AG09309 (cell line): ENCODE measurements around the gene CEND1.

Experiments
- DNase-seq: peaks from one replicate; pipeline ENCODE4 v3.0.0-alpha.2; 2010; ENCODE audit warnings: low read depth
- H3K4me3 ChIP-seq: 2 replicates; pipeline ENCODE4 v1.5.1; 2011; ENCODE audit warnings: mild to moderate bottlenecking, low read depth, low read length, moderate library complexity; ENCODE audit not compliant: control insufficient read depth
- TF ChIP-seq, protein P1 (sequence below): IDR thresholded peaks from 2 replicates; pipeline ENCODE4 v1.5.1; 2011; ENCODE audit warnings: mild to moderate bottlenecking, low read depth, low read length, inconsistent platforms; ENCODE audit not compliant: insufficient read depth, control insufficient read depth; ENCODE audit errors: missing control alignments

CEND1 gene

DNA sequence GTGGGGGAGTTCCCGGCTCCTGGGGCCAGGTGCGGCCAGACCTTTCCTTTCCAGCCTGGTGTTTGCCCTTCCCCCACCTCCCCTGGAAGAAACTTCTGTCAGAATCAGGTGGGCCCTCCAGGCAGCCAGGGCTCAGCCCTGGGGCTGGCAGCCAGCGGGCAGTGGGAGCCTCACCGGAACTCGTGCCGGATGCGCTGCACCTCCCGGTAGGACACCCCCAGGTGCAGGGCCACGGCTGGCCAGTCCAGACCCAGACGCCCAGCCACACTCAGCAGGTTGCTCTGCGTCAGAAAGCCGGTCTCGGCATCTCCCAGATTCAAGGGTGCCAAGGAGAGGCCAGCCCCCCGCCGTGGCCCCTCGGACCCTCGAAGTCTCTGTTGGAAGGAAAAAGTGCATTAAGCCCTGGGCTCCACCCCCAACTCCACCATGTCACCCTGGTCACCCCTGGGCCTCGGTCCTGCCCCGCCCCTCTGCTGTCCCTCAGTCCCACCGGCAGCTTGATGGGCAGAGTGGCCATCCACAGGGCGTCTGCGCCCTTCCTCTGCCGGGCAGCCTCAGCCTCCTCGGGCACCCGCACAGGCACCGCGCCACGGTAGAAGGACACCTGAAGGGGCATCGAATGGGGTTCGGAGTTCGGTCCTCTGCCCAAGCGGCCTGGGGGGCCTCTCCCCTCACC is 9.9 kb upstream of the CEND1 start:
- DNase-seq = no peak
- TF ChIP-seq, protein P1, sequence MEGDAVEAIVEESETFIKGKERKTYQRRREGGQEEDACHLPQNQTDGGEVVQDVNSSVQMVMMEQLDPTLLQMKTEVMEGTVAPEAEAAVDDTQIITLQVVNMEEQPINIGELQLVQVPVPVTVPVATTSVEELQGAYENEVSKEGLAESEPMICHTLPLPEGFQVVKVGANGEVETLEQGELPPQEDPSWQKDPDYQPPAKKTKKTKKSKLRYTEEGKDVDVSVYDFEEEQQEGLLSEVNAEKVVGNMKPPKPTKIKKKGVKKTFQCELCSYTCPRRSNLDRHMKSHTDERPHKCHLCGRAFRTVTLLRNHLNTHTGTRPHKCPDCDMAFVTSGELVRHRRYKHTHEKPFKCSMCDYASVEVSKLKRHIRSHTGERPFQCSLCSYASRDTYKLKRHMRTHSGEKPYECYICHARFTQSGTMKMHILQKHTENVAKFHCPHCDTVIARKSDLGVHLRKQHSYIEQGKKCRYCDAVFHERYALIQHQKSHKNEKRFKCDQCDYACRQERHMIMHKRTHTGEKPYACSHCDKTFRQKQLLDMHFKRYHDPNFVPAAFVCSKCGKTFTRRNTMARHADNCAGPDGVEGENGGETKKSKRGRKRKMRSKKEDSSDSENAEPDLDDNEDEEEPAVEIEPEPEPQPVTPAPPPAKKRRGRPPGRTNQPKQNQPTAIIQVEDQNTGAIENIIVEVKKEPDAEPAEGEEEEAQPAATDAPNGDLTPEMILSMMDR = no peak
- H3K4me3 ChIP-seq = no peak overlapping the region

DNA sequence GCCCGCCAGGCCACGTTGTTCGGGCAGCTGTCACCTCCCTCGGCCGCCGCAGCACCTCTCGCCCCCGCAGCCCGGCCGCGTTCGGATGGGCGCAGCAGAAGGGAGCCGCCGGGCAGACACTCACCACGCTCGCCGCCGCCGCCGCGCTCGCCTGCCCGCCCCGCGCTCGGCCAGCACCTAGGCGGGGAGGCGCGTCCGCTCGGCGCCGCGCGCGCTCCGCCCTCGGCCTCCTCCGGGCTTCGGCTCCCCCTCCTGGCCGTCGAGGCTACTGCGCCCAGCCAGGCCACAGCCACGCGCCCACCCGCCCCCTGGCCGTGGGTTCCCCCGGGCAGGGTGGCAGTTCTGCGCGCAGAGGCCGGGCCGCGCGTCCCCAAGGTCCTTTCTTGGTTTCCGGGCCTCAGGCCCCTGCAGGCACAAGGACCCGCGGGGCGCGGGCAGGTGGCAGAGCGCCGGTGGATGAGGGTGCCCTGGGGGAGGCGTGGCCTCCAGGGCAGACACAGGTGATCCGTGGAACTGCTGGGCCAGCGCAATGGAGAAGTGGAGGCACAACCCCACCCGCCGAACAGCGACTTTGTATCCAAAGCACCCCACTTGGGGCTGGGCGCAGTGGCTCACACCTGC is 8.3 kb upstream of the CEND1 start, which contains the start of gene SLC25A22:
Gene SLC25A22 (minus strand): TSS at position 189 of the 621 bp plus-strand sequence. CDS start 3,275 bp downstream, outside the sequence.
- DNase-seq = no peak
- peak within 1 kb of the TSS; percentile 77 for H3K4me3 ChIP-seq
- TF ChIP-seq, protein P1 = peak; percentile 59

DNA sequence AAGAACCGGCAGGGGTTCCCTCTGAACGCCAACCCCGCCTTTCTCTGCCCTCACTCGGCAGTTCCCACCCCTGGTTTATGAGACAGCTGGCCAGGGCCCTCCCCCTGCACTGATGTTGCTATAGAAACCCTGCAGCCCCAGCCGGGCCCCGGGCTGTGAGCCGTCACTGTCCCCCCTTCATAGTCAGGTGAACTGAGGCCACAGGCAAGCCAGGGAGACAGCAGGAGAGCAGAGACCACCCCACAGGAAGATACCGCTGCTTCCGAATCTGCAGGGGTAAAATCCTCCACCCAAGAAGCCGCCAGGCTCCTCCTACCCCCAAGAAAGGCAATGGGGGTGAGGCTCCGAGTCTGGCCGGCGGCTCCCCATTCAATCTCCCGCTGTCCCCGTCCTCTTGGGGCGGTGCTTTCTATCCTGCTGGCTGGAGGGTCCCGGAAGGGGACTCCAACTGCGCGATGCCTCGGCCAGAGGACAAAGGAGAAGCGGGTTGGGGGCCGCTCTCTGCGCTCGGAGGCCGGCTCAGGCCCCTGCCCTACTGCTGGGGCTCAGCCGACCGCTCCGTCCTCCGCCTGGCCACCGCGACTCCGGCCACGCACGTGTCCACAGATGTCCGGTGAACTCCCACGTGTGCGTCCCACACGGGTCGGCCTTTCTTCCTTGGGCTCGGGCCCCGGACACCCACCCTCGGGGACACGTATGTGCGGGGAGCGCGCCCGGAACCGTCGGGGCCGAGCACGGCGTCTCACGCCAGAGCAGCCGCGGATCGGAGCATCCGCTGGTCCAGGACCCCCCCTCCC is 7.6 kb upstream of the CEND1 start:
- peak overlapping the region; percentile 77 for H3K4me3 ChIP-seq
- no peak for DNase-seq
- TF ChIP-seq, protein P1 = no peak

DNA sequence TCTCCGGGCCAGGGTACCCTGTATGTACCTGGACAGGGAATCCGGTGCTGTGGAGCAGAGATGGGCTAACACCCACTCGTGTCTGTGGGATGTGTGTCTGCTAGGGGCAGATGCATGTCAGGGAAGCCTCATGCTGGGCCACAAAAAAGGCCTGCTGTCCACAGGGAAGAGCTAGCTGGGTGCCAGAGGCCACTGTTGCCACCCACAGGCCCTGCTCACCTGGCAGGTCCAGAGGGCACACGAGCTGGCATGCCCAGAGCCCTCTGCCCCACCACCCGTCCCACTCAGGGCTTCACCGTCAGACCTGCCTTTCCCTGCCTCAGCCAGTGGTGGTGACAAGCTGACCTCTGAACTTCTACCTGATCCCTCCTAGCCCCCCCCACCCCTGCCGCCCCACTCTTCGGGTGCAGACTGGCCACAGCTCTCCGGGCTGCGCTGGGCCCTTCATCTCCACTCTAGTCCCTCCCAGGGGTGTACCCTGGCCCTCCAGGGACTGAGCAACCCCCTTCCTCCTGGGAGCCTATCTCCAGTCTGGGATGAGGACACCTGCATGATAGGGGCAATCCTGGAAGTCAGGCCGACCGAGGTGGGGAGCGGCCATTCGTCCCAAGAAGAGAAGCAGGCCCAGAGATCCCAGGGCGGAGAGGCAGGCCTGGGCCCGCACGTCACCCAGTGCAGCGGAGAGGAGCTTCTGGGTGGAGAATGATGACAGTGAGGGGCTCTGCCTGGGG is 6.8 kb upstream of the CEND1 start:
- H3K4me3 ChIP-seq = peak overlapping the region; percentile 77
- TF ChIP-seq, protein P1 = no peak
- DNase-seq = no peak

DNA sequence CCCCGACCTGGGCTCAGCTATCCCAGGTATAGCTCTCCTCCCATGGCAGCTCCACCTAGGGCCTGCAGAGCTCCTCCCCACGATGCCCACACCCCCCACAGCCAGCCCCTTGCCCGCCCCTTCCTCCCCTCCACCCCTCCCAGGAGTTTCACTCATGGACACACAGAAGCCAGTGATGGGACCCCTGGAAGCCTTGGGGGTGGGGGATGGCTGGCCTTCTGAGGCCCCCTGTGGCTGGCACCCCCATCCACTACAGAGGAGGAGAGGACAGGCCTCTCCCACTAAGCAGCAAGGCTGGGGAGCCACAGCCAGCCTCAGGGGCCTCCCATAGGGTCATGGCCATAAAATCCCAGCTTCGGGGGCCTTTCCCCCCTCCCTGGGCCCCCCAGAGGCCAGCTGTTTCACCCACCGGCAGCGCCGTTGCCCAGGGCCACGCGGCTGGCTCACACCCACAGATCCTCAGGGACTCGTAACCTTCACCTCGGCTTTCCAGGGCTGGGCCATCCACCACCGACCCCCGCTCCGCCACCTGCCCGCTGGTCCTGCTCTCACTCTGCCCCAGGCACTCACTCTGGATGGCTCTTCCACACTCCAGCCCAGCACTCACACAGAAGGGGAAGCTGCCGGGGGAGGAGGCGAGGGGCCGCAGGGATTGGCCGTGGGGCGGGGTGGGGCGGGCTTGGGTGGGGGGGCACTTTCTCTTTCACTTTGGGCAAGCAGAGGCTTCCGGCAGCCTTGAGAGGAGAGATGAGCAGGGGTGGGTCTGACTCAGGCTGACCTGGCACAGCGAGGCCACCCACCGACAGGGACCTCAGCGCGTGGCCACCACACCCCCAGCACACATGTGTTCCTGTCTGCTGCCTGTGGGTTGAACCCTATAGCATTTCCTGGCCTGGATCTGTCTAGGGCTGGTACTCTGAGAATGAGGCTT is 6.0 kb upstream of the CEND1 start:
- peak overlapping the region; percentile 77 for H3K4me3 ChIP-seq
- TF ChIP-seq, protein P1 = no peak
- no peak for DNase-seq
